GM12872 (cell line): ENCODE measurements around the gene ARHGAP40.

ENCODE experiments used
- TF ChIP-seq, protein P1 (sequence below): IDR thresholded peaks from 3 replicates; pipeline ENCODE4 v1.5.1; 2011; ENCODE audit warnings: low read depth, mild to moderate bottlenecking, low read length, moderate library complexity; ENCODE audit not compliant: insufficient read depth

Gene ARHGAP40

DNA sequence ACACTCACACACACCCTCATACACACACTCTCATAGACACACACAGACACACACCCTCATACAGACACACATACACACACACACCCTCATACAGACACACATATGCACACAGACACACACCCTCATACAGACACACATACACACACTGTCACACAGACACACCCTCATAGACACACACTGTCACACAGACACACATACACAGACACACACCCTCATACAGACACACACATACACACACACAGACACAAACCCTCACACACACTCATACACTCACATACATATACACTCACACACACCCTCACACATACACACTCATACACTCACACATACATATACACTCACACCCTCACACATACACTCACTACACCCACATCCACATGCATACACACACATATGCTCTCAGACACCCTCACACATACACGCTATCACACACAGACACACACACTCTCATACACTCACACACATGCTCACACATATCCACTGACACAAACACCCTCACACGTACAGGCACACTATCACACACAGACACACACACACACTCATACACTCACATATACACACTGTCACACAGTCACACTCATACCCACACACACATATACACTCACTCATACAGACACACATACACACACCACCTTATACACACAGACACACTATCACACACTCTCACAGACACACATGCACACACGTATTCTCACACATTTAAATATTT, 11.5 kb upstream of the ARHGAP40 start:
- TF ChIP-seq, protein P1, sequence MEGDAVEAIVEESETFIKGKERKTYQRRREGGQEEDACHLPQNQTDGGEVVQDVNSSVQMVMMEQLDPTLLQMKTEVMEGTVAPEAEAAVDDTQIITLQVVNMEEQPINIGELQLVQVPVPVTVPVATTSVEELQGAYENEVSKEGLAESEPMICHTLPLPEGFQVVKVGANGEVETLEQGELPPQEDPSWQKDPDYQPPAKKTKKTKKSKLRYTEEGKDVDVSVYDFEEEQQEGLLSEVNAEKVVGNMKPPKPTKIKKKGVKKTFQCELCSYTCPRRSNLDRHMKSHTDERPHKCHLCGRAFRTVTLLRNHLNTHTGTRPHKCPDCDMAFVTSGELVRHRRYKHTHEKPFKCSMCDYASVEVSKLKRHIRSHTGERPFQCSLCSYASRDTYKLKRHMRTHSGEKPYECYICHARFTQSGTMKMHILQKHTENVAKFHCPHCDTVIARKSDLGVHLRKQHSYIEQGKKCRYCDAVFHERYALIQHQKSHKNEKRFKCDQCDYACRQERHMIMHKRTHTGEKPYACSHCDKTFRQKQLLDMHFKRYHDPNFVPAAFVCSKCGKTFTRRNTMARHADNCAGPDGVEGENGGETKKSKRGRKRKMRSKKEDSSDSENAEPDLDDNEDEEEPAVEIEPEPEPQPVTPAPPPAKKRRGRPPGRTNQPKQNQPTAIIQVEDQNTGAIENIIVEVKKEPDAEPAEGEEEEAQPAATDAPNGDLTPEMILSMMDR = no peak

DNA sequence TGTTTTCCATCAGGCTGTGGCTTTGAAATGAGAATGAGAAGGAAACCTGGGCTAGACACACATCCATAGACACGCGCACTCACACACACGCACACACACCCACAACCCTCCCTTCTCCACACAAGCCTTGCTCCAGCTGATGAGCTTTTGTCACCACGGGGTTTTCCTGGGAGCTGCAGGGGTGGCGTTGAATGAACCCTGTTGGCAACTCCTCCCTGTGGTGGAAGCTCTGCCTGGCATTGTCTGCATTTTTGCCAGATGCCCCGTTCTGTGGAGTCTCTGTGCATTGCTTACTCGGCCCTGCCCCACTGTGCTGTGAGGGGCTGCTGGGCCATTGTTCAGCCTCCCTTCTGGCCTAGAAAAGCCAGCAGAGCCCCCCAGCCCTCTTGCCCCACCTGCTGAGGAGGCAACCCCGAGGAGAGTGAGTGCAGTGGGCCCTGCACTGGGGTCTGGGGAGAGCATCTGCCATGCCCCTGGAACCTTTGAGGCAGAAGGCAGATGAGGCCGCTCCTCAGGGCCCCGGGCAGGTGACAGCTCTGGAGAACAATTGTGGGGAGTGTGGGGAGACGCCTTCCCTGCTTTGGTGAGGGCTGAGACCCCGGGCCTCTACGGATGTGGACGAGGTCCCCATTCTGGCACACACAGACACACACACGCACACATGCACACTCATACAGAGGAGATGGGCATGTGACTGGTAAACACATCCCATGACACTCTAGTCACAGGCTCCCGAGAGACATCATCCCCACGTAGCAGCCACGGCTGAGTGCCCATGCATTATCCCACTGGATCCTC, 10.7 kb upstream of the ARHGAP40 start:
- TF ChIP-seq, protein P1 = no peak

DNA sequence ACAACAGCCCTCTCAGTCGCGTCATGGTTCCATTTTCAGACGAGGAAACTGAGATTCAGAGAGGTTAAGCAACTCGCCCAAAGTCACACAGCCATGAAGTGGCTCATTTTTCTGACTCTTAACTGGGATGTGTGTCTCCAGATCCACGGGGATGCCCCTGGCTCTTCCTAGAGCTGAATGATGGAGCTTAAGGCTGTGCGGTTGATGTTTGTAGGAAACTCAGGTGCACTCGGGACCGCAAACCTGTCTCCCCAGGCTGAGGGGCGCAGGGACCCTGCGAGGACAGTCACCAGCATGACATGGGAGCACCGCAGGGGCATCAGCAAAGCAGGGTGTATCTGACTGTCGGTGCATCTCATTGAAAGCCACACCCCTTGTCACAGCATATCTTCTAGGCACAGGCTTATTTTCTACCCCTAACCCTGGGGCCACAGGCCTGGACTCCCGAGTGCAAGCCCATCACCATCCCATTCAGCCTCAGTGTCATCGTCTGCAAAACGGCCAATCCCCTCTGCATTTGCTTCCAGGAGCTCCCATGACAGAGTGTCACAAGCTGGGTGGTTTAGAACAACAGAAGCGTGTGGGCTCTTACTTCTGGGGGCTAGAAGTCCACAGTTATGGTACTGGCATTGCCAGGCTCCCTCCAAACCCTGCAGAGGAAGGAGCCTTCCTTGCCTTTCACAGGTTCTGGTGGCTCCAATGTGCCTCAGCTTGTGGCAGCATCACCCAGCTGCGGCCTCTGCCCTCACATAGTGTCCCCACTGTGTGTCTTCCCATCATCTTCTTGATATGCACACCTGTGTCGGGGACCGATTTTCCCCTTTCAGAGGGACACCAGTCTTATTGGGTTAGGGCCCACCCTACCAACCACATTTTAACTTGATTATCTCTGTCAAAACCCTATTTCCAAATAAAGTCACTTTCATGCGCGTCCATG, 9.9 kb upstream of the ARHGAP40 start:
- TF ChIP-seq, protein P1 = no peak

DNA sequence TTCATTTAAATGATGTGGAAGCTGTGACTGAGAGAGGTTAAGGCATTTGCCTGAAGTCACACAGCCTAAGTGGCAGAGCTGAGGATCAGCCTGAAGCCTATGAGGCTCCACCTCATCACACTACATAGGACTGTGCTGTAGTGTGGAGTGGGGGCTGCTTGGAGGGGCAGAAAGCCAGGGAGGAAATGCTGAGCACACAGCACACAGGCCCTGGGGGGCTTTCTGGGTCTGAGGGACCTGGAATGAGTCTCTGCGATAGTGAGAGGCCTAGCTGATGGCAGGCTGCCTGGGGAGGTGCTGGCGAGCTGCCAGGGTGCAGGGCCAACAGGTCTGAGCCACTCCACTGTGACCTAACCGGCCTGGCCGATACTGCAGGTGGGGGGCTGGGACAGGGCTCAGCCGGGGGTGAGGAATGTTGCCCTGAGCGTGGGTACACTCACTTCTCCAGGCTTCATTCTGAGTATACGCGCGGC, 2.2 kb upstream of the ARHGAP40 start:
- TF ChIP-seq, protein P1 = no peak

DNA sequence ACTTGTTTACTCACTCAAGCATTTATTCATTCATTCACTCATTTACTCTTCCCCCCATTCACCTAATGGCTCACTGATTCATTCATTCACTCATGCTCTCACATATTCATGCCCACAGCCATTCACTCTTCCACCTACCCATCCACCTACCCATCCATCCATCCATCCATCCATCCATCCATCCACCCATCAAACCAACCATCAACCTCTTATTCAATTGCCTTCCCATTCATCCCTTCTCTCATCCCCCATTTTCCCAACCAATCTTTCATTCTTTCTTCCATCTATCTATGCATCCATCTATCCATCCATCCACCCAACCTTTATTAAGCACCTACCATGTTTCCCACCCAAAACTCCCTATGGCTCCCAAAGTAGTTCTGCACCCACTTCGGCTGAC, 1.6 kb upstream of the ARHGAP40 start:
- TF ChIP-seq, protein P1 = no peak

DNA sequence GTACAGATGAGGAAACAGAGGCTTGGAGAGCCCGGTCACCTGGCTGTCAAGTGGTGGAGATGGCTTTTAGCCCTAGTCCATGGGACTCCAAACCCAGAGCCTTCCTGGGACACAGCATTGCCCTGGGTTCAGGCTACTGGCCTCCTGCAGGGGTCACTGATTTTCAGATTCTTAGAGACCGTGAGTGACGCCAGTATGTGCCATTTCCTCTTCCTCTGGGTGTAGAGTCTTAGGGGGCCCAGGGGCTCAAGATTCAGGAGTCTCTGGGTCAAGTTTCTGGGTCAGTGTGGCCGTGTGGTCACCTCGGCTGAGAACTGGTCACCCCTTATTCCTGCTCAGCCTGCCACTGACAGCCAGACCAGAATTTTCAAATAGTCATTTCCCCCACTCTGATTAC, 574 bp downstream of the ARHGAP40 start:
- TF ChIP-seq, protein P1 = no peak

DNA sequence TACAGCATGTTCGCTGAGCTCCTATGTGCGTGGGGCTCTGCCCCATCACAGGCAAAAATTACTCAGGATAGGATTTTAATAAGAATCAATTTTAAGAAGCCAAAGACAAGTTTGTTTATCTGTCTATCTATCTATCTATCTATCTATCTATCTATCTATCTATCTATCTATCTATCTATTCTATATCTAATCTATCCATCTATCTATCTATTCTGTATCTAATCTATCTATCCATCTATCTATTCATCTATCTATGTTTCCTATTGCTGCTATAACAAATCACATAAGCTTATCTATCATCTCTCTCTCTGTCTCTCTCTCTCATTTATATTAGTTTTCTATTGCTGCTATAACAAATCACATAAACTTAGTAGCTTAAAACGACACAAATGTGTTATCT, 1.7 kb downstream of the ARHGAP40 start:
- TF ChIP-seq, protein P1 = no peak
